OCI-M2 (cell line): ENCODE measurements around the gene RBMS1.

Source experiments
- DNase-seq: peaks from one replicate; lab custom pipeline; 2025; ENCODE audit not compliant: unreplicated experiment; lab: John Stamatoyannopoulos, UW

The RBMS1 gene

GRCh38 chr2:160310118-160310828 is 183.3 kb downstream of the RBMS1 start:
- no peak for DNase-seq

- no peak for DNase-seq
These were observed 184.0 kb downstream of the RBMS1 start for GRCh38 chr2:160309585-160309984.

GRCh38 chr2:160308915-160309314 is 184.7 kb downstream of the RBMS1 start:
- DNase-seq = no peak

- DNase-seq = no peak
These were observed 185.1 kb downstream of the RBMS1 start for GRCh38 chr2:160308476-160308875.

GRCh38 chr2:160306985-160307384 is 186.6 kb downstream of the RBMS1 start:
- no peak for DNase-seq

GRCh38 chr2:160305081-160305750 is 188.4 kb downstream of the RBMS1 start:
- DNase-seq = no peak

- no peak for DNase-seq
These were observed 190.1 kb downstream of the RBMS1 start for GRCh38 chr2:160303527-160303926.

- DNase-seq = no peak
These were observed 190.5 kb downstream of the RBMS1 start for GRCh38 chr2:160303076-160303475.

- DNase-seq = no peak
These were observed 192.2 kb downstream of the RBMS1 start for GRCh38 chr2:160301420-160301819.

- no peak for DNase-seq
These were observed 193.4 kb downstream of the RBMS1 start for GRCh38 chr2:160300203-160300602.

- no peak for DNase-seq
These were observed 194.1 kb downstream of the RBMS1 start for GRCh38 chr2:160299540-160299939.

- no peak for DNase-seq
These were observed 194.6 kb downstream of the RBMS1 start for GRCh38 chr2:160298960-160299359.

GRCh38 chr2:160295519-160296207 is 197.9 kb downstream of the RBMS1 start:
- no peak for DNase-seq

- DNase-seq = no peak
These were observed 198.7 kb downstream of the RBMS1 start for GRCh38 chr2:160294889-160295288.

- no peak for DNase-seq
These were observed 199.2 kb downstream of the RBMS1 start for GRCh38 chr2:160294339-160294803.

GRCh38 chr2:160293391-160294091 is 200.1 kb downstream of the RBMS1 start:
- no peak for DNase-seq

GRCh38 chr2:160292225-160292624 is 201.4 kb downstream of the RBMS1 start:
- no peak for DNase-seq

- no peak for DNase-seq
These were observed 202.2 kb downstream of the RBMS1 start for GRCh38 chr2:160291382-160291781.

- DNase-seq = no peak
These were observed 203.0 kb downstream of the RBMS1 start for GRCh38 chr2:160290598-160290997.

GRCh38 chr2:160289831-160290230 is 203.8 kb downstream of the RBMS1 start:
- no peak for DNase-seq

- DNase-seq = no peak
These were observed 204.5 kb downstream of the RBMS1 start for GRCh38 chr2:160289126-160289525.
